Urinary bladder (tissue), 4 donors: ENCODE results near the gene GBP7. TPM values are rescaled to one million over a fixed set of nuclear protein-coding genes. Genes with fewer than 3 reads are reported as not detected.
A peak's percentile ranks its signal among the peaks of the same experiment; 100 is the strongest.
"Not testable (repeated sequence)": the region's sequence is repeated elsewhere in the genome, so short reads cannot be mapped to it uniquely, and the experiment has no call there.

Experiments
- DNase-seq: peaks from one replicate; pipeline ENCODE4 v3.0.0-alpha.2; 2015; ENCODE audit errors: extremely low spot score
- H3K27ac ChIP-seq: one replicate; pipeline ENCODE4 v1.5.1; 2013; ENCODE audit warnings: low read depth, mild to moderate bottlenecking, moderate library complexity
- H3K36me3 ChIP-seq: one replicate; pipeline ENCODE4 v1.6.1; 2013; ENCODE audit warnings: mild to moderate bottlenecking, moderate library complexity; ENCODE audit not compliant: insufficient read depth
- H3K4me1 ChIP-seq: one replicate; pipeline ENCODE4 v1.6.1; 2013; ENCODE audit warnings: mild to moderate bottlenecking, moderate library complexity; ENCODE audit not compliant: insufficient read depth
- H3K4me3 ChIP-seq: one replicate; pipeline ENCODE4 v1.5.1; 2013; ENCODE audit warnings: low read depth, low read length
- WGBS: extraction: QIAGEN DNeasy Blood & Tissue Kit; methylation state at CpG from one replicate; pipeline ENCODE4 v1.1.7; 2013; 5-methylcytosine and 5-hydroxymethylcytosine counted together
- polyA plus RNA-seq: library from polyadenylated mRNA; stranded (reverse); fragments of 200-250 nt; gene quantifications from one replicate; pipeline ENCODE4 v1.2.3, GENCODE V29; 2013
- total RNA-seq: library from RNA; depleted of rRNA; stranded (reverse); fragments of >200 nt; gene quantifications from one replicate; pipeline ENCODE4 v1.2.3, GENCODE V29; 2014
- donor health status: healthy with polysubstance abuse.
- donor health status: healthy.

Gene GBP7, protein sequence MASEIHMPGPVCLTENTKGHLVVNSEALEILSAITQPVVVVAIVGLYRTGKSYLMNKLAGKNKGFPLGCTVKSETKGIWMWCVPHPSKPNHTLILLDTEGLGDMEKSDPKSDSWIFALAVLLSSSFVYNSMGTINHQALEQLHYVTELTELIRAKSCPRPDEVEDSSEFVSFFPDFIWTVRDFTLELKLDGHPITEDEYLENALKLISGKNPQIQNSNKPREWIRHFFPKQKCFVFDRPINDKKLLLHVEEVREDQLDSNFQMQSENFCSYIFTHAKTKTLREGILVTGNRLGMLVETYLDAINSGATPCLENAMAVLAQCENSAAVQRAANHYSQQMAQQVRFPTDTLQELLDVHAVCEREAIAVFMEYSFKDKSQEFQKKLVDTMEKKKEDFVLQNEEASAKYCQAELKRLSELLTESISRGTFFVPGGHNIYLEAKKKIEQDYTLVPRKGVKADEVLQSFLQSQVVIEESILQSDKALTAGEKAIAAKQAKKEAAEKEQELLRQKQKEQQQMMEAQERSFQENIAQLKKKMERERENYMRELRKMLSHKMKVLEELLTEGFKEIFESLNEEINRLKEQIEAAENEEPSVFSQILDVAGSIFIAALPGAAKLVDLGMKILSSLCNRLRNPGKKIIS
- total RNA-seq (not detected), polyA plus RNA-seq (0.03 TPM)

DNA sequence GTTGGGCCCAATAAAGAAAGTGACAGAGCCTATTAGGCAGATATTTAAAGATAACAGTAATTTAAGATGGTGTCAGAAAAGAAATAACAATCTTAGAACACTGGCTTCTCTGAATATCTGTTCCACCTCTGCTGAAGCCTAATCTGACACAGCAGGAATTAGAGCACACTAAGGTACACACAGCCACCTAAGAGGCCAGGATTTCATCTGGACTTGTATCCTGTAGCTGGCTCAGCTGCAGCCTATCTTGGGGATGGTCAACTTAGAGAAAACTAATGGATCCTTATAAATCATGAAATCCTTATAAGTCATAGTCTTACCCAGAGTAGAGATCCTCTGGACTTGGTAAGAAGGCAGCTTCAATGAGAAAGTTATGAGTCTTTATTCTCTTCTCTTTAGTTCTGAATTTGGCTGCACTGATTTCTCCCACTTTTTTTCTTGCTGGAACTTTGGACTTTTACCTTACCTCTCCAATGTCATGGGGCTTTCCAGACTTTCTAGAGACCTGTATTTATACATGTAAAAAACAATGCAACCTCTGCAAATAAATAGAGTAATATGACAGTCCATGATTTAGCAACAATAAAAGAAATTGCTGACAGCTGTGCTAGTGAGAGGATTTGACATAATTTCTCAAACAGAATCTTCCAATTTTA, at the start of gene GBP7:
Gene GBP7 (minus strand): TSS at position 403 of the 656 bp plus-strand sequence. CDS start 4,068 bp downstream, outside the sequence.
- Histone ChIP-seq H3K27ac (no peak within 1 kb of the TSS), H3K36me3 (no peaks in the 10 kb centered on the region), H3K4me1 (no peaks in the 10 kb centered on the region), H3K4me3 (no peak within 1 kb of the TSS)
- no peak for DNase-seq

- DNase-seq, result no peak
- Histone ChIP-seq H3K27ac (no peak overlapping the region), H3K4me1 (no peaks in the 10 kb centered on the region), H3K4me3 (no peak overlapping the region), H3K36me3 (no peaks in the 10 kb centered on the region)
- 29% methylated on average over 1 of the region's 1 CpG for WGBS
Observed at GRCh38 chr1:89221341-89221740, 45.5 kb upstream of the GBP7 start.

DNA sequence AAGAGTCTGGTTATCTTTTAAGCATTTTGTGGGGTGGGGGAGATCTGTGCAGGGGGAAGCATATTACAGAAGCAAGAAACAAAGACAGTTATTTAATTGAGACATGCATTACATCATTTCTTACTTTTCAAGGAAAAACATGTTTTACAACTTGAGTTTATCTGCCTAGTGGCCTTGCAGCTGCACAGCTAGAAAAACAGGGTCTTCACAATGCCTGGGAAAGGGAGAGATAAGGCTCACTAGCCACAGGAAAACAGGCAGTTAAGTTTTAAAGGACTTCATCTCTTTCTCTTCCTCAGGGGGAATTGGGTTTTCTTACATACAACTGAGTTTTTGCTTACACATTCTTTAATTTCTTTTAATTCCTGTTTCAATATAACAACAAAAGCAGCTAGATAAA, 44.0 kb upstream of the GBP7 start:
- not testable (repeated sequence) for H3K4me3 ChIP-seq, DNase-seq, H3K27ac ChIP-seq, H3K36me3 ChIP-seq, H3K4me1 ChIP-seq

DNA sequence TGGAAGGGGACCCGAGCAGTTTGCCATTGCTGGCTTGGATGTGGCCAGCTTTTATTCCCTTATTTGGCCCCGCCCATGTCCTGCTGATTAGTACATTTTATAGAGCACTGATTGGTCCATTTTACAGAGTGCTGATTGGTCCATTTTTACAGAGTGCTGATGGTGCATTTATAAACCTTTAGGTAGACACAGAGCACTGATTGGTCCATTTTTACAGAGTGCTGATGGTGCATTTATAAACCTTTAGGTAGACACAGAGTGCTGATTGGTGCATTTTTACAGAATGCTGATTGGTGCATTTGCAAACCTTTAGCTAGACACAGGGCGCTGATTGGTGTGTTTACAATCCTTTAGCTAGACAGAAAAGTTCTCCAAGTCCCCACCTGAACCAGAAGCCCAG, 43.1 kb upstream of the GBP7 start:
- H3K4me3 ChIP-seq, H3K4me1 ChIP-seq, DNase-seq, H3K27ac ChIP-seq, H3K36me3 ChIP-seq: not testable (repeated sequence)
- 92% methylated on average over 3 of the region's 3 CpGs for WGBS

GRCh38 chr1:89213347-89213746, 37.5 kb upstream of the GBP7 start:
- DNase-seq, result no peak
- Histone ChIP-seq H3K36me3 (no peaks in the 10 kb centered on the region), H3K4me3 (no peak overlapping the region), H3K4me1 (no peaks in the 10 kb centered on the region), H3K27ac (no peak overlapping the region)
- WGBS, result 63% methylated on average over 1 of the region's 1 CpG

- no peaks in the 10 kb centered on the region for H3K4me1 ChIP-seq
- WGBS, result 97% methylated on average over 1 of the region's 1 CpG
- no peak for DNase-seq
Observed at GRCh38 chr1:89211035-89211634, 35.3 kb upstream of the GBP7 start.

GRCh38 chr1:89206373-89206772, 30.6 kb upstream of the GBP7 start:
- Histone ChIP-seq H3K27ac (no peak overlapping the region), H3K4me3 (no peak overlapping the region), H3K4me1 (no peaks in the 10 kb centered on the region), H3K36me3 (no peaks in the 10 kb centered on the region)
- no peak for DNase-seq
- 89% methylated on average over 3 of the region's 3 CpGs for WGBS

More at GRCh38 chr1:89211035-89211634, 35.3 kb upstream of the GBP7 start:
- Histone ChIP-seq H3K36me3 (no peaks in the 10 kb centered on the region), H3K27ac (no peak overlapping the region), H3K4me3 (no peak overlapping the region)

DNA sequence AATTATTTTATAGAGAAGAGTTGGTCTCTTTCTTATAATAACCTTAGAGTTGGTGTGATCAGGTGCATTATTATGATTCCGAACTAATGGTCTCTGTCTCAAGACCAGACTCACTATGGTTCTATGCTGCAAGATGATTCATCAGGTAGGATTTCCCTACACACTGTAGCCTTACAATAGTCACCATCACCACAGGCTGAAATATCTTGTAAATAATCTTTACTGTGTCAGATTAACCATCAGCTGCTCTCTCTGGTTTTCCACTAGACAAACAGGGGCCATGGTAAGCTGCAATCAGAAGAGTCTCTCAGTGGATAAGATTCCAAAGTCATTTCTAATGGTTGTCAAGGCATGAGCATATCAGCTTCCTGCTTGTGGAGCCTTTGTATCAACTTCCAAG, 27.4 kb upstream of the GBP7 start:
- Histone ChIP-seq H3K36me3 (no peaks in the 10 kb centered on the region), H3K4me3 (no peak overlapping the region), H3K27ac (no peak overlapping the region), H3K4me1 (no peaks in the 10 kb centered on the region)
- DNase-seq, result no peak
- 93% methylated on average over 1 of the region's 1 CpG for WGBS

- 68% methylated on average over 4 of the region's 4 CpGs for WGBS
- DNase-seq, result no peak
- peak overlapping the region; percentile 29 for H3K27ac ChIP-seq
- H3K36me3 ChIP-seq, result no peaks in the 10 kb centered on the region
- H3K4me1 ChIP-seq, result no peaks in the 10 kb centered on the region
- H3K4me3 ChIP-seq, result no peak overlapping the region
Observed at GRCh38 chr1:89201106-89201794, 25.4 kb upstream of the GBP7 start.

DNA sequence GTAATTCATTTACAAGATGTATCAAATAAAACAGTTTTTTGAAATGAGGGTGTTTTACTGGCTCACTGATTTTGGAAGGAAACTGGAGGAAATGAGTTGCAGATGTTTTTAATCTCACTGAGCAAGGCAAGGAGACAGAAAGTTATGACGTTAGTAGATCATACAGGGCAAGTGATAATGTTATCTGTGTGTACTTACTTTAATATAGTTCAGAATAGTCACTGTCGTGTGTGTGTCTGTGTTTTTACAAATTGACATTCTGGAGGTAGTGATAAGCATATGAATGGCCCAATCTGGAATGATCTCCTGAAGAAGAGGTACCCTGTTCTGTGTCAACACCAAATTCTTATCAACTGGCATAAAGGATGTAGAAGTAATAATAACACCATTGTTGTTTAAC, 24.9 kb upstream of the GBP7 start:
- Histone ChIP-seq H3K4me1 (no peaks in the 10 kb centered on the region), H3K36me3 (no peaks in the 10 kb centered on the region), H3K27ac (no peak overlapping the region), H3K4me3 (no peak overlapping the region)
- 15% methylated on average over 2 of the region's 2 CpGs for WGBS
- DNase-seq, result no peak

- H3K27ac ChIP-seq, result no peak overlapping the region
- H3K4me3 ChIP-seq, result peak overlapping the region; percentile 60
- H3K36me3 ChIP-seq, result no peaks in the 10 kb centered on the region
- H3K4me1 ChIP-seq, result no peaks in the 10 kb centered on the region
- DNase-seq, result no peak
- 74% methylated on average over 1 of the region's 1 CpG for WGBS
Observed at GRCh38 chr1:89199525-89200031, 23.8 kb upstream of the GBP7 start.

DNA sequence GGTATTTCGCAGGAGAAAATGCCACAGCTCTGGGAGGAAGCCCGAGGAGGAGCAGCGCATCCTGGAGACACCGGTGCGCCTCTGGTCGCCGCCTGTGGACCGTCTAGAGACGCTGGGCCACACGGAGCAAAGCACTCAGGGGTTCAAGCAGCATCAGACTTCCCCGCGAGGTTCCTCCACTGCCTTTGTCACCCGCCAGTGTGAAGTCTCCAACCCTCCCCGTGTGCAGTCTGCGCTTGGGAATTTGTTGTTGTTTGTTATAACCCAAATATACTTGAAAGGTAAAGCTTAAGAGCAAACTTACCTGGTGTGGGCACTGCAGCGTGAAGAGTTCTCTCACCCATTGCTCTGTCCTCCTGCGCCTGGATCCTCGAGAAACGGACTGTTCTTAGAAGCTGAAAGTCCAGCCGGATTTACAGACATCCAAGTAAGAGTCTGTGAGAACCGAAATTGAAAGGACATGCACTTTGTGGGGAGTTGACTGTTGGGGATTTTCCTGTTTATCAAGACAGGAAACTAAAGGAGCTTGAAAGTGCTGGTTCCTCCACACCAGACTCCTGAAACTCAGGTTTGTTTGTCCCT, 22.8 kb upstream of the GBP7 start, which contains the start of gene GBP4:
Gene GBP4 (minus strand): TSS at position 452 of the 582 bp plus-strand sequence. CDS start 108 bp downstream, at position 344.
- no peaks in the 10 kb centered on the region for H3K4me1 ChIP-seq
- WGBS, result 6% methylated on average over 21 of the region's 21 CpGs
- H3K36me3 ChIP-seq, result no peaks in the 10 kb centered on the region
- H3K27ac ChIP-seq, result peak within 1 kb of the TSS; percentile 70
- DNase-seq, result peak; percentile 11
- peak within 1 kb of the TSS; percentile 60 for H3K4me3 ChIP-seq

DNA sequence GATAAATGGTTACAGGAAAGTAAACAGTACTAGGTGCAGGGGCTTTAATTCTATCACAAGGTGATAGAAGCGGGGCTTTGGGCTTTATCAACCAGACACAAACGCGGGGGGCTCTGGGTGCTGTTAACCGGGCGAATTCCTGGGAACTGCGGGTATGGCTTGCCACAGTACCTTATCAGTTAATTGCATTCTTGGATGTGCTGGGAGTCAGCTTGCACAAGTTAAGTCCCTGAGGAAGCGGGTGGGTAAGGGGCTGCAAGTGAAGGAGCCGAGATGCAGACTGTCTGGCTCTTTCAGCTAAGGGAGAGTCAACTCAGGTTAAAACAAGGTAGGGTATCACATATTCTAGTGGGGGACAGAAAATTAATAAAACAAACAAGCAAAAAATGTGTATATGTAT, 22.3 kb upstream of the GBP7 start:
- DNase-seq, result no peak
- peak overlapping the region; percentile 47 for H3K27ac ChIP-seq
- H3K4me1 ChIP-seq, result no peaks in the 10 kb centered on the region
- H3K36me3 ChIP-seq, result no peaks in the 10 kb centered on the region
- 7% methylated on average over 8 of the region's 8 CpGs for WGBS
- H3K4me3 ChIP-seq, result peak overlapping the region; percentile 60
